Choroid plexus epithelial cell (primary cell): ENCODE measurements around the gene SLC44A3.

Experiments
- DNase-seq: peaks from one replicate; pipeline ENCODE4 v3.0.0-alpha.2; 2010; ENCODE audit warnings: low read depth
- H3K4me3 ChIP-seq: 2 replicates; pipeline ENCODE4 v1.5.1; 2011; ENCODE audit warnings: low read depth, mild to moderate bottlenecking, control low read depth, low read length, moderate library complexity
- CTCF ChIP-seq: conservative IDR thresholded peaks from 2 replicates; pipeline ENCODE4 v1.5.1; 2011; ENCODE audit warnings: low read depth, mild to moderate bottlenecking, control low read depth, inconsistent platforms, low read length, moderate library complexity

Gene SLC44A3

GRCh38 chr1:94858276-94858675 is 38.1 kb downstream of the SLC44A3 start:
- TF ChIP-seq CTCF = no peak
- DNase-seq = peak; percentile 16
- H3K4me3 ChIP-seq = no peak overlapping the region

- H3K4me3 ChIP-seq = no peak overlapping the region
- DNase-seq = no peak
- no peak for TF ChIP-seq CTCF
Observed at GRCh38 chr1:94859174-94859573, 39.0 kb downstream of the SLC44A3 start.

- H3K4me3 ChIP-seq = no peak overlapping the region
- no peak for TF ChIP-seq CTCF
- DNase-seq = no peak
Observed at GRCh38 chr1:94862718-94863117, 42.6 kb downstream of the SLC44A3 start.

- peak; percentile 64 for DNase-seq
- no peak for TF ChIP-seq CTCF
- H3K4me3 ChIP-seq = no peak overlapping the region
Observed at GRCh38 chr1:94863297-94863911, 43.2 kb downstream of the SLC44A3 start.

- H3K4me3 ChIP-seq = no peak overlapping the region
- DNase-seq = peak; percentile 93
- no peak for TF ChIP-seq CTCF
Observed at GRCh38 chr1:94863919-94864318, 43.8 kb downstream of the SLC44A3 start.

- no peak for TF ChIP-seq CTCF
- DNase-seq = peak; percentile 34
- no peak overlapping the region for H3K4me3 ChIP-seq
Observed at GRCh38 chr1:94864821-94865220, 44.7 kb downstream of the SLC44A3 start.

- H3K4me3 ChIP-seq = no peak overlapping the region
- DNase-seq = peak; percentile 57
- no peak for TF ChIP-seq CTCF
Observed at GRCh38 chr1:94865360-94865759, 45.2 kb downstream of the SLC44A3 start.
